Renal cortical epithelial cell (primary cell): ENCODE measurements around the gene TNP2. TPM values are rescaled to one million over a fixed set of nuclear protein-coding genes. Genes with fewer than 3 reads are reported as not detected.
A peak's percentile ranks its signal among the peaks of the same experiment; 100 is the strongest.
"Not testable (repeated sequence)": the region's sequence is repeated elsewhere in the genome, so short reads cannot be mapped to it uniquely, and the experiment has no call there.

ENCODE experiments used
- DNase-seq: peaks from one replicate; pipeline ENCODE4 v3.0.0-alpha.2; 2011; ENCODE audit warnings: low read depth
- total RNA-seq: library from RNA; depleted of rRNA; stranded (reverse); fragments of >200 nt; gene quantifications from 2 replicates; pipeline ENCODE4 v1.2.3, GENCODE V29; 2014

Gene TNP2
- total RNA-seq, 1 donor from 2014 or later, result not detected

DNA sequence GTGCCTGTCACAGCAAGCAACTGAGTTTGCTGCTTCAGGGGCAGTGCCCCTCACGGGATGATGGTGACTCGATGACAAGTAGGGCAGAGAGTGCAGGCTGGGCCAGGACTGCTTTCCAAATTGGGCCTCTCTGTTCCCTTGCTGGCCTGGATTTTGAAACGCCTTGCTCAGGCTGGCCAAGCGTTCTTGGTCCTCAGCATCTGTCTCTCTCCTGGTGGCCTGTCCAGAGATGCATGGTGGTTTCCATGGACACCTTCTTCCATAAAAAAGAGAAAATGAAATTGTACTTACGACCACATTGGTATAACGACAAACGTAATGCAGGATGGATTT is 31.4 kb upstream of the TNP2 start:
- DNase-seq, result no peak

GRCh38 chr16:11299865-11300559 is 30.9 kb upstream of the TNP2 start:
- DNase-seq, result no peak

DNA sequence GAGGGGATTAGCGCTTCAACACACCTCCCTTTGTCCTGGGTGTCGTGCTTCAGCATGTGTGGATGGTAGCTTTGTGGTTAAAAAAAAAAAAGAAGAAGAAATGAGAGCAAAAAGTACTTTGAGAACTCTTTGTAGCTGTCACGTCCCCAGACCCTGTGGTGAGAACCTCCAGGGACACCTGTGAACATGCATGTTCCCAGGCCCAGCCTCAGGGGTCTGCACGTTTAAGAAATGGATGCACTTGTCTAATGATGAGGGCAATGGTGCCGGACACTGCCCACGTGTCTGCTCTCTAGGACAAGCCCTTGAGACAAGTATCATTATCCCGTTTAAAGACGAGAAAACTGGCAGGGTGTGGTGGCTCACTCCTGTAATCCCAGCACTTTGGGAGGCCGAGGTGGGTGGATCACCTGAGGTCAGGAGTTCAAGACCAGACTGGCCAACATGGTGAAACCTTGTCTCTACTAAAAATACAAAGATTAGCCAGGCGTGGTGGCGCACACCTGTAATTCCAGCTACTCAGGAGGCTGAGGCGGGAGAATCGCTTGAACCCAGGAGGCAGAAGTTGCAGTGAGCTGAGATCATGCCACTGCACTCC is 29.9 kb upstream of the TNP2 start:
- DNase-seq, result not testable (repeated sequence)

- DNase-seq, result no peak
Measured at GRCh38 chr16:11298143-11298900, 29.2 kb upstream of the TNP2 start.

- peak; percentile 80 for DNase-seq
Measured at GRCh38 chr16:11297492-11298142, 28.5 kb upstream of the TNP2 start.

GRCh38 chr16:11296706-11297491 is 27.8 kb upstream of the TNP2 start:
- peak; percentile 65 for DNase-seq

DNA sequence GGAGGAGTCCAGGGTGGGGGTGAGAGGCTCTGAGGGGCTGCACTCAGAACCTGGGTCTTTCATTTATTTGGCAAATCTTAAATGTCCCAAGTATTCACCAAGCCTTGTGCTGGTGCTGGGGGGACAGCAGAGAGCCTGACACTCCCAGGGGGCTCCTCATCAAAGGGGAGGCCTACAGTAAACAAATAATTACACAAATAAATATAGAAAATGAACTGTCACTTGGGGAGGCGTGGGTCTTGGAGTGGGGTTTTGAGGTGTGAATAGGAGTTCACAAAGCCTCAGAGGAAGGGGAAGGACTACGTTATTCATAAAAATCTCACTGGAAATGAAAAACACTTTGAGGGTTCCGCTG is 27.2 kb upstream of the TNP2 start:
- DNase-seq, result no peak

GRCh38 chr16:11295672-11296071 is 26.5 kb upstream of the TNP2 start:
- DNase-seq, result no peak

DNA sequence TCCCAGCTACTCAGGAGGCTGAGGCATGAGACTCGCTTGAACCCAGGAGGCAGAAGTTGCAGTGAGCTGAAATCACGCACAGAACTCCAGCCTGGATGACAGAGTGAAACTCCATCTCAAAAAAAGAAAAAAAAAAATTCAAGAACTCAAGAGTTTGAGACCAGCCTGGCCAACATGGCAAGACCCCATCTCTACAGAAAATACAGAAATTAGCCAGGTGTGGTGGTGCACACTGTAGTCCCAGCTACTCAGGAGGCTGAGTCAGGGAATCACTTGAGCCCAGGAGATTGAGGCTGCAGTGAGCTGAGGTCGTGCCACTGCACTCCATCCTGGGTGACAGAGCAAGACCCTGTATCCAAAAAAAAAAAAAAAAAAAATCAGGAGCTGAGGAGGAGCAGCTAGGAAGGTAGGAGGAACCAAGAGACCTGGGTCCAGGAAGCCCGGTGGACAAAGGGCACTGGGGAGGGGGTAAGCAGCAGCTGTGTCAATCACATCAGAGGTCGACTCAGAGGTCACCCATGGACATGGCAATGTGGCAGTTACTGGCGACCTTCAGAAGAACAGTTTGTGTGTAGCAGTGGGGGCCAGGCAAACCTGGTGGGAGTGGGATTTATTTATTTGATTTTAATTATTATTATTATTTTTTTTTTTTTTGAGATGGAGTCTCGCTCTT is 23.1 kb upstream of the TNP2 start:
- DNase-seq, result no peak

GRCh38 chr16:11291091-11291703 is 22.1 kb upstream of the TNP2 start:
- peak; percentile 40 for DNase-seq

DNA sequence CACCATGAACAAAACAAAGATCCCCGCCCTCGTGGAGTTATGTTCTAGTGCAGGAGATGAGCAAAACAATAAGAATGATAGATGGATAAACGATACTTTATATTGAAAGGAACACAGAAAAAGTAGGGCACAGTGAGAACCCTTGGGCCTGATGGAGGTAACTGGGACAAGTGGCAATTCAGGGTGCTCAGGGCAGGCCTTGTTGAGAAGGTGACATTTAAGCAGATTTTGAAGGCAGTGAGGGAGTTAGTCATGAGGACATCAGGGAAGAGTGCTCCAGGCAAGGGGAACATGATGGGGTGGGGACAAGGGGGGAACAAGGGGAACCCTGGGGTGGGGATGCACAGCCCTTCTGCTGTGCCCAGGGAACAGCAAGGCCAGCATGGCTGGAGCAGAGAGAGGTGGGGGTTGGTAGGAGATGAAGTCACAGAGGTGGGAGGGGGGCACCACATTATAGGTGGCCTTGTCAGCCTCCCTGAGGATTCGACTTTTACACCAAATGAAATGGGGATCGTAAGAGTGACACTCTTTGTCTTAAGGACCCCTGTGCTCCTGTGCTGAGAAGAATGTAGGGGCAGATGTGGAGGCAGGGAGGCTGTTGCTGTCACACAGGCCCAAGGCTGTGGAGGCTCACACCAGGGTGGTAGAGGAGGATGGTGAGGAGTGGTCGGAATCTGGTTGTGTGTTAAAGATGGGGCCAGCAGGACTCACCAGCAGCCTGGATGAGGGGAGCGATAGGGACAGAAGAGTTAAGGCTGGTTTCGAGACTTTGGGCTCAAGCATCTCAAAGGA is 21.2 kb upstream of the TNP2 start:
- no peak for DNase-seq

- not testable (repeated sequence) for DNase-seq
Measured at GRCh38 chr16:11289696-11290095, 20.6 kb upstream of the TNP2 start.

- no peak for DNase-seq
Measured at GRCh38 chr16:11289202-11289601, 20.1 kb upstream of the TNP2 start.

GRCh38 chr16:11285842-11286241 is 16.7 kb upstream of the TNP2 start:
- DNase-seq, result no peak

DNA sequence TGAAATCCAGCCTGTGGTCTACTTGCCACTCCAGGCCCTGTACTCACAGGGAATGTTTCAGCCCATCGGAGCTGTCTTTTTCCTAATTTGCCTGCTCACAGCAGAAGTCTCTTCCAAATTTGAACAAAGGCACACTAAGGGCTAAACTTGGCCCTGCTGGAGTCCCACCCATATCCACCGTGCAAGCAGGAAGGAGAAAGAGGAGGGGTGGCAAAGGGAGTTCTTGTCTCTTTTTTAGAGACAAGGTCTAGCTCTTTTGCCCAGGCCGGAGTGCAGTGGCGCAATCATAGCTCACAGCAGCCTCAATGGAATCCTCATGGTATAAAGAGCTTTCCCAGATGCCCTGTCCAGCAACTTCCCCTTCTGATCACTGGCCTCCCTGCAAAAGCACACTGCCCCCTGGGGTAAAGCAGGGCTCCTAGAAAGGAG is 14.7 kb upstream of the TNP2 start:
- DNase-seq, result no peak

- DNase-seq, result no peak
Measured at GRCh38 chr16:11280616-11281522, 11.7 kb upstream of the TNP2 start, which contains the start of gene PRM1. PRM1 (minus strand) TSS chr16:11281330; CDS start chr16:11281238, 92 bp downstream.

DNA sequence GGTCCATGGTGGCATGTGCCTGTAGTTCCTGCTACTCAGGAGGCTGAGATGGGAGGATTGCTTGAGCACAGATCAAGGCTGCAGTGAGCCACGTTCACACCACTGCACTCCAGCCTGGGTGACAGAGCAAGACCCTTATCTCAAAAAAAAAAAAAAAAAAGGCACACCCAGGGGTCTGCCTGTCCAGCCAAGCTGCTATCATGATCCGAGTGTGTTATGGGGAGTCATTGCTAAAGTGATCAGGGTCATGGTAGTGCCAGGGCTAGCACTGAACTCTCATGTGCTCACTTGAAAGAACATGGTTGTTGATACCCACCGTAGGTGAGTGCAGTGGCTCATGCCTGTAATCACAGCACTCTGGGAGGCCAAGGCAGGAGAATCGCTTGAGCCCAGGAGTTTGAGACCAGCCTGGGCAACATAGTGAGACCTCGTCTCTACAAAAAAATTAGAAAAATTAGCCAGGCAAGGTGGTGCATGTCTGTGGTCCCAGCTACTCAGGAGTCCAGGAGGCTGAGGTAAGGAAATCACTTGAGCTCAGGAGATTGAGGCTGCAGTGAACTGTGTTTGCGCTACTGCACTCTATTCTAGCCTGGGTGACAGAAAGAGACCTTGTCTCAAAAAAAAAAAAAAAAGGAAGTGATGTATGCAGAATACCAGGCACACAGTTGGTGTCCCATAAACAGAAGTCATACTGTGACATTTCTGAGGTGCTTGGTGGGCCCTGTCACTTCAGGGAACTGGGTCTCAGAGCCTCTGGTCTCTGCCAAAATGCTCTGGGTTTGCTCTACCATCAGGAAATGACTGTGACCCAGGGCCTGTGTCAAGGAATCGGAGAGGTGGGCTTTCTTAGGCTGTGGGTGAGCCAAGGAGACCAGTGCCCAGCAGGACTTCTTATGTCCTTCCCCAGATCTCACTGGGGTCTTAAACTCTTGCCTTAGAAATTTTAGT is 9.8 kb upstream of the TNP2 start:
- no peak for DNase-seq
